ENCODE measurements around the gene LRRC1.
"Not testable (repeated sequence)": the region's sequence is repeated elsewhere in the genome, so short reads cannot be mapped to it uniquely, and the experiment has no call there.

The LRRC1 gene

GRCh38 chr6:53794720-53795339 lies at the start of gene LRRC1:
LRRC1 (plus strand) TSS chr6:53795005; CDS start chr6:53795257, 252 bp downstream.
- peak; percentile 98 for DNase-seq

- DNase-seq: peak; percentile 70
Observed at GRCh38 chr6:53746442-53747103, 48.2 kb upstream of the LRRC1 start.

- peak; percentile 79 for DNase-seq
Observed at GRCh38 chr6:53750052-53750650, 44.7 kb upstream of the LRRC1 start.

GRCh38 chr6:53751417-53751816 lies 43.4 kb upstream of the LRRC1 start:
- no peak for DNase-seq

- no peak for DNase-seq
Observed at GRCh38 chr6:53752440-53752839, 42.4 kb upstream of the LRRC1 start.

- DNase-seq: no peak
Observed at GRCh38 chr6:53752856-53753255, 41.9 kb upstream of the LRRC1 start.

GRCh38 chr6:53754330-53754729 lies 40.5 kb upstream of the LRRC1 start:
- no peak for DNase-seq

GRCh38 chr6:53756396-53756795 lies 38.4 kb upstream of the LRRC1 start:
- DNase-seq: no peak

GRCh38 chr6:53758496-53758895 lies 36.3 kb upstream of the LRRC1 start:
- DNase-seq: no peak

- peak; percentile 14 for DNase-seq
Observed at GRCh38 chr6:53761036-53761435, 33.8 kb upstream of the LRRC1 start.

- DNase-seq: no peak
Observed at GRCh38 chr6:53765270-53765669, 29.5 kb upstream of the LRRC1 start.

- DNase-seq: no peak
Observed at GRCh38 chr6:53766930-53767329, 27.9 kb upstream of the LRRC1 start.

GRCh38 chr6:53767941-53768340 lies 26.9 kb upstream of the LRRC1 start:
- DNase-seq: no peak

GRCh38 chr6:53768636-53769035 lies 26.2 kb upstream of the LRRC1 start:
- DNase-seq: no peak

GRCh38 chr6:53770780-53771249 lies 24.0 kb upstream of the LRRC1 start:
- no peak for DNase-seq

GRCh38 chr6:53771785-53772624 lies 22.8 kb upstream of the LRRC1 start:
- peak; percentile 59 for DNase-seq

GRCh38 chr6:53773044-53773696 lies 21.6 kb upstream of the LRRC1 start:
- no peak for DNase-seq

- not testable (repeated sequence) for DNase-seq
Observed at GRCh38 chr6:53776152-53776551, 18.7 kb upstream of the LRRC1 start.

- DNase-seq: not testable (repeated sequence)
Observed at GRCh38 chr6:53784991-53785390, 9.8 kb upstream of the LRRC1 start.

GRCh38 chr6:53786832-53787231 lies 8.0 kb upstream of the LRRC1 start:
- no peak for DNase-seq

- no peak for DNase-seq
Observed at GRCh38 chr6:53790886-53791285, 3.9 kb upstream of the LRRC1 start.

- no peak for DNase-seq
Observed at GRCh38 chr6:53792016-53792415, 2.8 kb upstream of the LRRC1 start.

GRCh38 chr6:53792973-53793317 lies 1.9 kb upstream of the LRRC1 start:
- DNase-seq: no peak

All from NCI-H69 (cell line).